Heart left ventricle (tissue), 16 donors: Measurements from ENCODE around the gene NPS. TPM values are rescaled to one million over a fixed set of nuclear protein-coding genes. Genes with fewer than 3 reads are reported as not detected.

ENCODE experiments used
- ATAC-seq, 4 donors: fragments of 200-7000 bp; cut with Tn5 transposase; one replicate each; pipeline ENCODE4 v1.9.1; 2020 to 2022; ENCODE audit warnings: moderate library complexity in 4 of 4, mild to moderate bottlenecking in 3 of 4, moderate number of reproducible peaks in 1 of 4
- DNase-seq, 5 donors: peaks; one replicate each; pipeline ENCODE4 v3.0.0-alpha.2; 2020
- H3K27ac ChIP-seq, 12 donors: fragments of 200-600 bp; sonication (generic) in 4 of 12; one replicate each; pipeline versions ENCODE4 v1.5.0 to v1.8.0; 2016 to 2022; ENCODE audit warnings: mild to moderate bottlenecking in 2 of 12
- H3K27me3 ChIP-seq, 9 donors: fragments of 200-600 bp; sonication (generic) in 2 of 9; one replicate each; pipeline versions ENCODE4 v1.5.1 to v1.8.0; 2016 to 2022; ENCODE audit warnings: mild to moderate bottlenecking in 3 of 9
- H3K36me3 ChIP-seq, 9 donors: fragments of 200-600 bp; sonication (generic) in 2 of 9; one replicate each; pipeline versions ENCODE4 v1.5.0 to v1.8.0; 2018 to 2022; ENCODE audit warnings: mild to moderate bottlenecking in 2 of 9
- H3K4me1 ChIP-seq, 12 donors: fragments of 200-600 bp; sonication (generic) in 4 of 12; one replicate each; pipeline versions ENCODE4 v1.5.0 to v1.8.0; 2016 to 2022; ENCODE audit warnings: mild to moderate bottlenecking in 3 of 12
- H3K4me3 ChIP-seq, 12 donors: fragments of 200-600 bp; sonication (generic) in 4 of 12; one replicate each; pipeline versions ENCODE4 v1.5.0 to v1.8.0; 2017 to 2022; ENCODE audit warnings: mild to moderate bottlenecking in 9 of 12, moderate library complexity in 4 of 12
- H3K9me3 ChIP-seq, 12 donors: fragments of 200-600 bp; sonication (generic) in 4 of 12; one replicate each; pipeline versions ENCODE4 v1.5.0 to v1.8.0; 2016 to 2022; ENCODE audit warnings: mild to moderate bottlenecking in 1 of 12
- CTCF ChIP-seq, 12 donors: fragments of 200-600 bp; sonication (generic) in 4 of 12; IDR thresholded peaks; one replicate each; pipeline versions ENCODE4 v1.5.0 to v1.8.0; 2018 to 2022; ENCODE audit warnings: antibody characterized with exemption in 12 of 12, mild to moderate bottlenecking in 5 of 12
- POLR2A ChIP-seq, 2 donors: fragments of 450-650 bp; IDR thresholded peaks; one replicate each; pipeline ENCODE4 v1.6.1; 2017; ENCODE audit warnings: antibody characterized with exemption in 2 of 2, mild to moderate bottlenecking in 2 of 2, moderate library complexity in 2 of 2
- WGBS, 4 donors: extraction: QIAGEN DNeasy Blood & Tissue Kit in 2 of 4; methylation state at CpG; one replicate each; pipeline versions ENCODE4 v1.1.5 to v1.1.7; 2013 to 2018; 5-methylcytosine and 5-hydroxymethylcytosine counted together
- intact Hi-C, 10 donors: fragments of 100-400 bp; cut with DNase I; formaldehyde crosslinking; loops; one replicate each; pipeline versions ENCODE4 v1.11.1 to v1.14.2; 2022
- polyA plus RNA-seq, 2 donors: library from polyadenylated mRNA; stranded (reverse); fragments of 200-250 nt; gene quantifications; one replicate each; pipeline ENCODE4 v1.2.3, GENCODE V29; 2013
- total RNA-seq, 9 donors: library from RNA; depleted of rRNA in 2 of 9; stranded (reverse); fragments of >200 nt in 2 of 9; fragmentation: NEBNext Ultra II Directional in 3 of 9; extraction: Animal tissue kit (Norgen Biotek cat#: 25700) in 3 of 9; gene quantifications; one replicate each; pipeline versions ENCODE4 v1.1.0 to v1.2.4, GENCODE V29; 2016 to 2023
- donor health status: ischemic (EF 13 %, LVEDD 7.1; RV severe dilation, severe dysfunction).
- donor health status: healthy with polysubstance abuse.
- donor health status: DM: no; HTN: yes; CAD: no.
- donor health status: DM: no; HTN: no; CAD: no.
- donor health status: ischemic (EF 25% LVEDD 6.9; RV normal size, moderate dysfunction).
- donor health status: ischemic (EF 25% LVEDD 5.7; RV mildly dilated, moderate dysfunction).
- donor health status: healthy.
- donor health status: DM: yes; HTN: yes; CAD: no.
- donor health status: ischemic (EF 35%, LVEDD 5.7; RV mildly dilated, moderate dysfunction).
- donor health status: nonischemic (EF 11% LVEDD 7.7; RV severe dilation, severe dysfunction).
- donor health status: DM: yes; HTN: yes; CAD: no.
- donor health status: PGD.
- donor health status: ischemic (EF 29% LVEDD 5.4; RV normal size, mild dysfunction).
- donor health status: nonischemic (EF 23%, LVEDD 6.1; RV moderate dilation, normal function).

NPS gene
- total and polyA plus RNA-seq, 11 donors, result not detected

GRCh38 chr10:127532659-127533058 is 16.4 kb upstream of the NPS start:
- Histone ChIP-seq H3K4me1 (peaks cover 0 to 8% (median under 1%) of the 10 kb centered on the region in 12 donors), H3K36me3 (no peaks in the 10 kb centered on the region), H3K9me3 (no peaks in the 10 kb centered on the region), H3K4me3 (no peak overlapping the region), H3K27ac (no peak overlapping the region), H3K27me3 (no peaks in the 10 kb centered on the region)
- DNase-seq, result no peak
- TF ChIP-seq POLR2A (IDR thresholded peaks at IDR 0.05) (no peak), CTCF (IDR thresholded peaks at IDR 0.05) (no peak)
- whole genome bisulfite sequencing, 4 donors, result 86 to 97% (median 96%) methylated on average over 5 of the region's 5 CpGs
- no peak for ATAC-seq
- intact Hi-C loops, result no loop called here

GRCh38 chr10:127534074-127534473 is 15.0 kb upstream of the NPS start:
- ATAC-seq (peak in 2 of 4 donors; percentile 20 to 52), DNase-seq (no peak)
- Histone ChIP-seq H3K36me3 (no peaks in the 10 kb centered on the region), H3K27me3 (no peaks in the 10 kb centered on the region), H3K27ac (peak overlapping the region in 1 of 12 donors; percentile 37), H3K4me3 (peak overlapping the region in 1 of 12 donors; percentile 5), H3K9me3 (no peaks in the 10 kb centered on the region), H3K4me1 (peaks cover 0 to 5% (median 0%) of the 10 kb centered on the region in 12 donors)
- TF ChIP-seq CTCF (IDR thresholded peaks at IDR 0.05) (no peak), POLR2A (IDR thresholded peaks at IDR 0.05) (no peak)
- WGBS, 4 donors, result 62 to 74% (median 65%) methylated on average over 6 of the region's 6 CpGs
- intact Hi-C loops, result no loop called here

- Histone ChIP-seq H3K4me1 (peaks cover 0 to 5% (median 0%) of the 10 kb centered on the region in 12 donors), H3K4me3 (peak overlapping the region in 1 of 12 donors; percentile 5), H3K27me3 (no peaks in the 10 kb centered on the region), H3K27ac (peak overlapping the region in 1 of 12 donors; percentile 37), H3K9me3 (no peaks in the 10 kb centered on the region), H3K36me3 (no peaks in the 10 kb centered on the region)
- no peak for TF ChIP-seq POLR2A (IDR thresholded peaks at IDR 0.05)
- no peak for TF ChIP-seq CTCF (IDR thresholded peaks at IDR 0.05)
- ATAC-seq, result no peak
- 83 to 96% (median 93%) methylated on average over 1 of the region's 1 CpG for WGBS, 4 donors
- intact Hi-C loops, result no loop called here
- no peak for DNase-seq
Measured at GRCh38 chr10:127534496-127534895, 14.6 kb upstream of the NPS start.

- Histone ChIP-seq H3K36me3 (no peaks in the 10 kb centered on the region), H3K27me3 (no peaks in the 10 kb centered on the region), H3K27ac (no peak overlapping the region), H3K4me1 (peaks cover 0 to 5% (median 0%) of the 10 kb centered on the region in 12 donors), H3K9me3 (no peaks in the 10 kb centered on the region), H3K4me3 (no peak overlapping the region)
- WGBS, 4 donors, result 65 to 68% (median 66%) methylated on average over 8 of the region's 8 CpGs
- DNase-seq (no peak), ATAC-seq (no peak)
- no peak for TF ChIP-seq POLR2A (IDR thresholded peaks at IDR 0.05)
- no peak for TF ChIP-seq CTCF (IDR thresholded peaks at IDR 0.05)
- intact Hi-C loops, result no loop called here
Measured at GRCh38 chr10:127535802-127536515, 13.2 kb upstream of the NPS start.
